Thyroid gland (tissue), 4 donors: ENCODE data around the gene CAMKMT. TPM values are rescaled to one million over a fixed set of nuclear protein-coding genes. Genes with fewer than 3 reads are reported as not detected.

Experiments
- DNase-seq, 2 donors: peaks; one replicate each; pipeline ENCODE4 v3.0.0-alpha.2; 2019
- H3K27ac ChIP-seq, 3 donors: fragments of 200-600 bp; sonication (generic); 1 replicate in 2 of 3; 2 replicates in 1 of 3; pipeline ENCODE4 v1.5.1; 2016 to 2019; ENCODE audit warnings: mild to moderate bottlenecking in 1 of 3, moderate library complexity in 1 of 3
- H3K27me3 ChIP-seq: fragments of 200-600 bp; sonication (generic); one replicate; pipeline ENCODE4 v1.5.1; 2019
- H3K36me3 ChIP-seq, 2 donors: fragments of 200-600 bp; sonication (generic); one replicate each; pipeline ENCODE4 v1.5.1; 2016 to 2019
- H3K4me1 ChIP-seq, 2 donors: fragments of 200-600 bp; sonication (generic); one replicate each; pipeline ENCODE4 v1.5.1; 2017 to 2019
- H3K4me3 ChIP-seq, 3 donors: fragments of 200-600 bp; sonication (generic); replicated peaks in 1 of 3; 1 replicate in 2 of 3; 2 replicates in 1 of 3; pipeline ENCODE4 v1.5.1; 2016; ENCODE audit warnings: mild to moderate bottlenecking in 1 of 3
- H3K9me3 ChIP-seq: fragments of 200-600 bp; sonication (generic); one replicate; pipeline ENCODE4 v1.5.1; 2017
- POLR2A ChIP-seq, 2 donors: fragments of 450-650 bp; IDR thresholded peaks; one replicate each; pipeline ENCODE4 v1.6.1; 2017; ENCODE audit warnings: antibody characterized with exemption in 2 of 2, mild to moderate bottlenecking in 2 of 2, moderate library complexity in 1 of 2
- WGBS, 2 donors: methylation state at CpG; one replicate each; pipeline ENCODE4 v1.1.5; 2017; 5-methylcytosine and 5-hydroxymethylcytosine counted together
- intact Hi-C: fragments of 100-400 bp; cut with DNase I; formaldehyde crosslinking; loops from one replicate; pipeline ENCODE4 v1.15.1; 2023
- total RNA-seq, 4 donors: library from RNA; depleted of rRNA; stranded (reverse); fragments of >200 nt; gene quantifications; one replicate each; pipeline ENCODE4 v1.2.3, GENCODE V29; 2016
- TF ChIP-seq, protein P1 (sequence below), 6 experiments: fragments of 200-600 bp in 3 of 6; fragments of 450-650 bp in 3 of 6; sonication (generic) in 3 of 6; IDR thresholded peaks; one replicate each; pipeline ENCODE4 v1.5.1; 2016 to 2019; ENCODE audit warnings: antibody characterized with exemption in 6 of 6, mild to moderate bottlenecking in 2 of 6, inconsistent platforms in 1 of 6, moderate library complexity in 1 of 6

The CAMKMT gene
- total RNA-seq, 4 donors from 2014 or later: 13.5 to 23.7 (median 17.2) TPM

DNA sequence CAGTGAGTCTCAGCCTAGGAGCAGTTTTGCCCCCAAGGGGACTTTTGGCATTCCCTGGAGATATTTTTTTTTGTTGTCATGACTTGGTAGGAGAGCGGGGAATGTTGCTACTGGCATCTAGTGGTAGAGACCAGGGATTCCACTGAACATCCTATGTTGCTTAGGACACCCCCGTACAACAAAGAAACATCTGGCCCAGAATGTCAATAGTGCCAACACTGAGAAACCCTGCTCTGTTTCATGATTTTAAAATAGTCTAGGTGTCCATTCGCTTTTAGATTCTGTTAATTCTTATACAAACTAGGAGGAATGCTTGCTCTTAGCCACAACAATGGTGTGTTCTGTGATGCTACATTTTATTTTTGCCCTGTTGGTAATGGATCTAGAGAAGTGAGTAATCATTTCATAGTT is 353.9 kb downstream of the CAMKMT start:
- intact Hi-C loops: no loop called here
- Histone ChIP-seq H3K4me1 (no peaks in the 10 kb centered on the region), H3K9me3 (no peaks in the 10 kb centered on the region), H3K4me3 (no peak overlapping the region), H3K27me3 (no peaks in the 10 kb centered on the region), H3K36me3 (no peaks in the 10 kb centered on the region), H3K27ac (no peak overlapping the region)
- TF ChIP-seq, protein P1, sequence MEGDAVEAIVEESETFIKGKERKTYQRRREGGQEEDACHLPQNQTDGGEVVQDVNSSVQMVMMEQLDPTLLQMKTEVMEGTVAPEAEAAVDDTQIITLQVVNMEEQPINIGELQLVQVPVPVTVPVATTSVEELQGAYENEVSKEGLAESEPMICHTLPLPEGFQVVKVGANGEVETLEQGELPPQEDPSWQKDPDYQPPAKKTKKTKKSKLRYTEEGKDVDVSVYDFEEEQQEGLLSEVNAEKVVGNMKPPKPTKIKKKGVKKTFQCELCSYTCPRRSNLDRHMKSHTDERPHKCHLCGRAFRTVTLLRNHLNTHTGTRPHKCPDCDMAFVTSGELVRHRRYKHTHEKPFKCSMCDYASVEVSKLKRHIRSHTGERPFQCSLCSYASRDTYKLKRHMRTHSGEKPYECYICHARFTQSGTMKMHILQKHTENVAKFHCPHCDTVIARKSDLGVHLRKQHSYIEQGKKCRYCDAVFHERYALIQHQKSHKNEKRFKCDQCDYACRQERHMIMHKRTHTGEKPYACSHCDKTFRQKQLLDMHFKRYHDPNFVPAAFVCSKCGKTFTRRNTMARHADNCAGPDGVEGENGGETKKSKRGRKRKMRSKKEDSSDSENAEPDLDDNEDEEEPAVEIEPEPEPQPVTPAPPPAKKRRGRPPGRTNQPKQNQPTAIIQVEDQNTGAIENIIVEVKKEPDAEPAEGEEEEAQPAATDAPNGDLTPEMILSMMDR (IDR thresholded peaks at IDR 0.05): peak in 1 of 6 experiments; percentile 11
- TF ChIP-seq POLR2A (IDR thresholded peaks at IDR 0.05): no peak
- 80 to 83% methylated on average over 3 of the region's 3 CpGs for WGBS, 2 donors
- no peak for DNase-seq

DNA sequence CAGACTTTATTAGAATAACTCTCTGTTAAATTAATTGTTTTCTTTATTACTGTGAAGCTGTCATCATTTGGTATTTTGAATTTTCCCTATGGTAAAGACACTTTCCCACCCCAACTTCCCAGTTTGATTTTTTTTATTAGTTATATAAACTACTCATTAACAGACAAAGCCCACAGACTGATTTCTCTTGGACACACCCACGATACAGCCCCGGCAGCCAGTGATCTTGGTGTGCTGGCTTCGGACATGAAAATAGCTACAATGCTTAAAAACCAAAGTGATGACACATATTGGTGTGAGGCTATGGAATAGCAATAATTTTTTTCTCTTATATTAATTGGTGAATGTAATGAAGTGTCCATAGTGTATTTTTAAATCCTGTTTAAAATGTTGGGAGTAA is 354.4 kb downstream of the CAMKMT start:
- H3K4me3 ChIP-seq: no peak overlapping the region
- no peak for TF ChIP-seq POLR2A (IDR thresholded peaks at IDR 0.05)
- TF ChIP-seq, protein P1 (IDR thresholded peaks at IDR 0.05): no peak
- WGBS, 2 donors: 95 to 96% methylated on average over 3 of the region's 3 CpGs
- no peaks in the 10 kb centered on the region for H3K27me3 ChIP-seq
- no peak for DNase-seq
- intact Hi-C loops: no loop called here
- no peaks in the 10 kb centered on the region for H3K4me1 ChIP-seq
- no peaks in the 10 kb centered on the region for H3K9me3 ChIP-seq
- no peaks in the 10 kb centered on the region for H3K36me3 ChIP-seq
- no peak overlapping the region for H3K27ac ChIP-seq

DNA sequence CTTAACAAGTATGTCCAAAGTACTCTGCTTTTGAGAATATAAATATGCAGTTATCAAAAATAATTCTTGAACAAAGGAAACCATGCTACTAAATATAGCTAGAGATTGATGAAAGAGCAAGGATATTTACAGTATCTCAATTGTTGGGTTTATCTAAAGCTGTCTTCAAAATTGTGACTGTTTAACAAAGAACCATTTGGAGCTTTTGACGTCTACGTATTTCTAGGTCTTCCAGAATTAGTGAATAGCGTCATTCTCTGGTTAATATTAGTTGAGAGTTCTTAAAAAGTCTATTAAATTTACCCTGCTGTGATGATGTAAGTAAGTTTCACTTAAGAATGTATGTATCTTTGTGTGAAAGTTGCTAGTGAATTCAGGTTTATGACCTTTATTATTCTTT is 356.7 kb downstream of the CAMKMT start:
- DNase-seq: no peak
- no peak overlapping the region for H3K4me3 ChIP-seq
- no peak for TF ChIP-seq POLR2A (IDR thresholded peaks at IDR 0.05)
- TF ChIP-seq, protein P1 (IDR thresholded peaks at IDR 0.05): no peak
- no peak overlapping the region for H3K27ac ChIP-seq
- H3K9me3 ChIP-seq: no peaks in the 10 kb centered on the region
- intact Hi-C loops: no loop called here
- no peaks in the 10 kb centered on the region for H3K36me3 ChIP-seq
- no peaks in the 10 kb centered on the region for H3K27me3 ChIP-seq
- 96 to 97% methylated on average over 3 of the region's 3 CpGs for WGBS, 2 donors
- H3K4me1 ChIP-seq: peaks cover 0 to 3% of the 10 kb centered on the region in 2 donors

DNA sequence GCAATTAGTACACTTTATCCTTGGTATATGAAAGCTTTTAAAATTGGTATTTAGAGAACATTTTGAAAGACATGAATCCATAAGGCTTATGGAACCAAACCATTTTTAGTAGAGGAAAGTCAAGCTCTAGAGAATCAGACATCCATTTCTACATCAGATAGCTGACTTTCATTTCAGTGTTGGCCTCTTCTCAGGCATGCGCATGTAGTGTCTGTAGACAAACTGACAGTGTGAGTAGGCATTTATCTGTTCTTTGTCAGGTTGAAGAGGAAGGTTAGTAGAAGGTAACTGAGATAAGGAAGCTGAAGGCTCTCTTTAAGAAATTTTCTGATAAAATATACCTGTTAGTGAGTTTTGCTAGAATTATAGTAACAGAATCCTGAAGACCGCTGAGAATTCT is 357.8 kb downstream of the CAMKMT start:
- TF ChIP-seq POLR2A (IDR thresholded peaks at IDR 0.05): no peak
- TF ChIP-seq, protein P1 (IDR thresholded peaks at IDR 0.05): no peak
- Histone ChIP-seq H3K9me3 (no peaks in the 10 kb centered on the region), H3K4me1 (peaks cover 0 to 3% of the 10 kb centered on the region in 2 donors), H3K36me3 (no peaks in the 10 kb centered on the region), H3K4me3 (no peak overlapping the region), H3K27me3 (no peaks in the 10 kb centered on the region), H3K27ac (no peak overlapping the region)
- no peak for DNase-seq
- intact Hi-C loops: no loop called here
- WGBS, 2 donors: 94 to 98% methylated on average over 2 of the region's 2 CpGs

DNA sequence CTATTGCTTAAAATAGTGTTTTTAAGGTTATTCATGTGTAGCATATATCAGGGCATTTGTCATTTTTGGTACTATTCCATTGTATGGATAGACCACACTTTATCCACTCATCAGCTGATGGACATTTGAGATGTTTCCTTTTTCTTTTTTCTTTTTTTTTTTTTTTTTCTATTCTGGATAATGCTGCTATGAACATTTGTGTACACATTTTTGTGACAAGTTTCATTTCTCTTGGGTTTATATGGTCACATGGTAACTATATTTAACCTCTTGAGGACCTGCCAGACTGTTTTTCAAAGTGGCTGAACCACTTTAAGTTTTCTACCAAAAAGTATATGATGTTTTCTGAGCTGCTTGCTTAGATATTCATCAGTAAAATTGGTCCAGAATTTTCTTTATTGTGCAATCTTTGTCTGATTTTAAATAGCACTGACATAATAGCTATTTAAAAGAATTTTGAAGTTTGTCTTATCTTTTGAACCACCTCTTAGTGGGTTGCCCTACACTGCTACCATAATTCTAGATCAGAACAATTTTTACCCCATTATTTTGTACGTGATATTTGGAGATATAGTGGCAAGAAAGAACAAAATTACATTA is 360.4 kb downstream of the CAMKMT start:
- Histone ChIP-seq H3K9me3 (no peaks in the 10 kb centered on the region), H3K4me1 (peaks cover 0 to 3% of the 10 kb centered on the region in 2 donors), H3K27me3 (no peaks in the 10 kb centered on the region), H3K27ac (no peak overlapping the region), H3K36me3 (no peaks in the 10 kb centered on the region), H3K4me3 (no peak overlapping the region)
- no peak for TF ChIP-seq POLR2A (IDR thresholded peaks at IDR 0.05)
- TF ChIP-seq, protein P1 (IDR thresholded peaks at IDR 0.05): no peak
- 81 to 85% methylated on average over 1 of the region's 1 CpG for WGBS, 2 donors
- intact Hi-C loops: no loop called here
- no peak for DNase-seq
